ENCODE measurements around the gene LUZP2.

LUZP2 gene

GRCh38 chr11:24496736-24497725 is at the start of gene LUZP2:
LUZP2 (plus strand) TSS chr11:24497053.
- Histone ChIP-seq H3K36me3 (no peaks in the 10 kb centered on the region), H3K4me3 (no peak within 1 kb of the TSS), H4K20me1 (no peaks in the 10 kb centered on the region), H3K27me3 (no peaks in the 10 kb centered on the region), H3K9ac (no peak within 1 kb of the TSS), H3K4me2 (no peak within 1 kb of the TSS), H3K27ac (no peak within 1 kb of the TSS), H3K9me3 (replicated peaks in 1 of 11) (peaks cover 0 to 12% (median 6%) of the 10 kb centered on the region in 11 experiments; a peak in 9 of 22 replicates), H3K4me1 (no peaks in the 10 kb centered on the region)
- TF ChIP-seq Cebpa-rat (IDR thresholded peaks at IDR 0.05) = no peak

GRCh38 chr11:24453129-24453718 is 43.6 kb upstream of the LUZP2 start:
- no peaks in the 10 kb centered on the region for H3K36me3 ChIP-seq
- H4K20me1 ChIP-seq = no peaks in the 10 kb centered on the region
- H3K27ac ChIP-seq = no peak overlapping the region
- no peak overlapping the region for H3K4me2 ChIP-seq
- H3K9me3 ChIP-seq (replicated peaks in 1 of 11) = no peaks in the 10 kb centered on the region
- H3K27me3 ChIP-seq = no peaks in the 10 kb centered on the region
- H3K4me3 ChIP-seq = no peak overlapping the region
- H3K4me1 ChIP-seq = no peaks in the 10 kb centered on the region
- H3K9ac ChIP-seq = no peak overlapping the region
- no peak for TF ChIP-seq Cebpa-rat (IDR thresholded peaks at IDR 0.05)

GRCh38 chr11:24457985-24458384 is 38.9 kb upstream of the LUZP2 start:
- H3K9ac ChIP-seq = no peak overlapping the region

GRCh38 chr11:24470431-24470830 is 26.4 kb upstream of the LUZP2 start:
- Histone ChIP-seq H3K27ac (no peak overlapping the region), H3K4me3 (no peak overlapping the region), H4K20me1 (no peaks in the 10 kb centered on the region), H3K27me3 (no peaks in the 10 kb centered on the region), H3K36me3 (no peaks in the 10 kb centered on the region), H3K4me1 (no peaks in the 10 kb centered on the region), H3K9me3 (replicated peaks in 1 of 11) (no peaks in the 10 kb centered on the region), H3K4me2 (no peak overlapping the region), H3K9ac (no peak overlapping the region)
- TF ChIP-seq Cebpa-rat (IDR thresholded peaks at IDR 0.05) = no peak

More at GRCh38 chr11:24457985-24458384, 38.9 kb upstream of the LUZP2 start:
- Histone ChIP-seq H3K4me2 (no peak overlapping the region), H3K4me1 (no peaks in the 10 kb centered on the region), H3K27me3 (no peaks in the 10 kb centered on the region), H4K20me1 (no peaks in the 10 kb centered on the region), H3K36me3 (no peaks in the 10 kb centered on the region), H3K4me3 (no peak overlapping the region), H3K9me3 (replicated peaks in 1 of 11) (no peaks in the 10 kb centered on the region), H3K27ac (no peak overlapping the region)
- TF ChIP-seq Cebpa-rat (IDR thresholded peaks at IDR 0.05) = no peak

- Histone ChIP-seq H3K4me2 (no peak overlapping the region), H3K27ac (no peak overlapping the region), H3K4me1 (no peaks in the 10 kb centered on the region), H3K36me3 (no peaks in the 10 kb centered on the region), H3K9me3 (replicated peaks in 1 of 11) (no peaks in the 10 kb centered on the region), H3K27me3 (no peaks in the 10 kb centered on the region), H4K20me1 (no peaks in the 10 kb centered on the region), H3K9ac (no peak overlapping the region), H3K4me3 (no peak overlapping the region)
- no peak for TF ChIP-seq Cebpa-rat (IDR thresholded peaks at IDR 0.05)
Observed at GRCh38 chr11:24471084-24471483, 25.8 kb upstream of the LUZP2 start.

- Histone ChIP-seq H3K4me2 (no peak overlapping the region), H3K27ac (no peak overlapping the region), H4K20me1 (no peaks in the 10 kb centered on the region), H3K4me3 (no peak overlapping the region), H3K9me3 (replicated peaks in 1 of 11) (no peaks in the 10 kb centered on the region), H3K27me3 (no peaks in the 10 kb centered on the region), H3K36me3 (no peaks in the 10 kb centered on the region), H3K9ac (no peak overlapping the region), H3K4me1 (no peaks in the 10 kb centered on the region)
- no peak for TF ChIP-seq Cebpa-rat (IDR thresholded peaks at IDR 0.05)
Observed at GRCh38 chr11:24478718-24479117, 18.1 kb upstream of the LUZP2 start.

GRCh38 chr11:24489477-24489876 is 7.4 kb upstream of the LUZP2 start:
- no peak overlapping the region for H3K9ac ChIP-seq

GRCh38 chr11:24496386-24496735 is 492 bp upstream of the LUZP2 start:
- H4K20me1 ChIP-seq = no peaks in the 10 kb centered on the region
- H3K4me2 ChIP-seq = no peak overlapping the region
- no peak overlapping the region for H3K27ac ChIP-seq
- no peak overlapping the region for H3K9ac ChIP-seq
- no peaks in the 10 kb centered on the region for H3K27me3 ChIP-seq
- H3K36me3 ChIP-seq = no peaks in the 10 kb centered on the region
- no peak overlapping the region for H3K4me3 ChIP-seq
- no peak for TF ChIP-seq Cebpa-rat (IDR thresholded peaks at IDR 0.05)
- H3K9me3 ChIP-seq (replicated peaks in 1 of 11) = peaks cover 0 to 12% (median 6%) of the 10 kb centered on the region in 11 experiments; a peak in 9 of 22 replicates
- no peaks in the 10 kb centered on the region for H3K4me1 ChIP-seq

More at GRCh38 chr11:24489477-24489876, 7.4 kb upstream of the LUZP2 start:
- Histone ChIP-seq H3K4me3 (no peak overlapping the region), H3K4me2 (no peak overlapping the region), H3K27me3 (no peaks in the 10 kb centered on the region), H3K4me1 (no peaks in the 10 kb centered on the region), H3K36me3 (no peaks in the 10 kb centered on the region), H4K20me1 (no peaks in the 10 kb centered on the region), H3K9me3 (replicated peaks in 1 of 11) (no peaks in the 10 kb centered on the region), H3K27ac (no peak overlapping the region)
- TF ChIP-seq Cebpa-rat (IDR thresholded peaks at IDR 0.05) = no peak

GRCh38 chr11:24497831-24498230 is 978 bp downstream of the LUZP2 start:
- Histone ChIP-seq H3K4me2 (no peak overlapping the region), H3K27ac (no peak overlapping the region), H3K9ac (no peak overlapping the region), H4K20me1 (no peaks in the 10 kb centered on the region), H3K4me1 (no peaks in the 10 kb centered on the region), H3K27me3 (no peaks in the 10 kb centered on the region), H3K36me3 (no peaks in the 10 kb centered on the region), H3K4me3 (no peak overlapping the region), H3K9me3 (replicated peaks in 1 of 11) (peaks cover 0 to 12% (median 6%) of the 10 kb centered on the region in 11 experiments; a peak in 9 of 22 replicates)
- TF ChIP-seq Cebpa-rat (IDR thresholded peaks at IDR 0.05) = no peak

All from BLaER1 treated with 17β-estradiol and CSF1 and Interleukin-3, amounts not matched to agents 10 nM and 100 nM (cell line).